ENCODE measurements around the gene ZC3H18. TPM values are rescaled to one million over a fixed set of nuclear protein-coding genes. Genes with fewer than 3 reads are reported as not detected.
A peak's percentile ranks its signal among the peaks of the same experiment; 100 is the strongest.

The ZC3H18 gene
- total RNA-seq, 1 experiment from 2014 or later, result 61.8 TPM

GRCh38 chr16:88662222-88662842 is 92.1 kb downstream of the ZC3H18 start:
- Mint-ChIP-seq H3K4me3 (peak overlapping the region; percentile 83), H3K36me3 (peaks cover 5% of the 10 kb centered on the region), H3K27me3 (ENCODE audit: low read depth) (no peaks in the 10 kb centered on the region; the same call in 1 of the 2 replicates), H3K27ac (peak overlapping the region; percentile 93), H3K4me1 (peaks cover 18% of the 10 kb centered on the region), H3K9me3 (no peaks in the 10 kb centered on the region)
- CTCF ChIA-PET, result interaction anchor here (0.5 to 2.6 kb wide), 8 partner anchors 10 to 122 kb away, joined by 3 to 25 read pairs (median 4); no protein-coding TSS in a partner anchor
- TF ChIP-seq ARID4B (CRISPR knock-in tag; IDR thresholded peaks at IDR 0.05; ENCODE audit: borderline replicate concordance) (peak; percentile 64), RORB (CRISPR knock-in tag; IDR thresholded peaks at IDR 0.05) (no peak), ZNF219 (CRISPR knock-in tag; IDR thresholded peaks at IDR 0.05; ENCODE audit: borderline replicate concordance) (peak; percentile 70; the same call in 1 of the 2 replicates), HMGXB4 (CRISPR knock-in tag; IDR thresholded peaks at IDR 0.05) (no peak), CREB1 (CRISPR knock-in tag; IDR thresholded peaks at IDR 0.05) (no peak), TEAD1 (CRISPR knock-in tag; IDR thresholded peaks at IDR 0.05) (peak; percentile 40; the same call in 1 of the 2 replicates), USF1 (CRISPR knock-in tag; IDR thresholded peaks at IDR 0.05) (no peak), IRF2 (CRISPR knock-in tag; IDR thresholded peaks at IDR 0.05; ENCODE audit: borderline replicate concordance, low read depth) (no peak), ETV6 (CRISPR knock-in tag; IDR thresholded peaks at IDR 0.05) (no peak), JUN (CRISPR knock-in tag; IDR thresholded peaks at IDR 0.05) (0 out of 2 replicates have a peak, but pooled peaks have one; percentile 57)
- no peak for DNase-seq (ENCODE audit: low spot score)
- no peak for ATAC-seq
- POLR2A ChIA-PET, result interaction anchor here (0.8 to 1.3 kb wide), 3 partner anchors 8 to 43 kb away, joined by 3 to 4 read pairs (median 3); no protein-coding TSS in a partner anchor

GRCh38 chr16:88662843-88663606 is 92.8 kb downstream of the ZC3H18 start, which contains the start of gene MVD:
MVD (minus strand) TSS chr16:88663091; CDS start chr16:88663080, 11 bp downstream.
- POLR2A ChIA-PET, result interaction anchor here (0.8 to 1.3 kb wide), 3 partner anchors 8 to 42 kb away, joined by 3 to 4 read pairs (median 3); no protein-coding TSS in a partner anchor
- ATAC-seq, result peak; percentile 97
- H3K36me3 Mint-ChIP-seq, result peaks cover 8% of the 10 kb centered on the region
- CTCF ChIA-PET, result interaction anchor here (0.5 to 2.6 kb wide), 9 partner anchors 9 to 121 kb away, joined by 3 to 25 read pairs (median 4); no protein-coding TSS in a partner anchor
- DNase-seq (ENCODE audit: low spot score), result peak; percentile 98
- H3K27ac Mint-ChIP-seq, result peak within 1 kb of the TSS; percentile 93
- H3K4me3 Mint-ChIP-seq, result peak within 1 kb of the TSS; percentile 83
- no peaks in the 10 kb centered on the region; the same call in 1 of the 2 replicates for H3K27me3 Mint-ChIP-seq (ENCODE audit: low read depth)
- no peaks in the 10 kb centered on the region for H3K9me3 Mint-ChIP-seq
- H3K4me1 Mint-ChIP-seq, result peaks cover 19% of the 10 kb centered on the region
- TF ChIP-seq CREM (CRISPR knock-in tag; IDR thresholded peaks at IDR 0.05) (peak; percentile 92), GABPB1 (CRISPR knock-in tag; IDR thresholded peaks at IDR 0.05) (0 out of 2 replicates have a peak, but pooled peaks have one; percentile 60), USF1 (CRISPR knock-in tag; IDR thresholded peaks at IDR 0.05) (peak; percentile 38; the same call in 1 of the 2 replicates), E2F5 (CRISPR knock-in tag; IDR thresholded peaks at IDR 0.05) (peak; percentile 43; the same call in 1 of the 2 replicates), FOXP1 (CRISPR knock-in tag; IDR thresholded peaks at IDR 0.05; ENCODE audit: borderline replicate concordance) (no peak; the same call in 1 of the 2 replicates), MAX (CRISPR knock-in tag; IDR thresholded peaks at IDR 0.05) (peak; percentile 83; the same call in 1 of the 2 replicates), SMAD3 (CRISPR knock-in tag; IDR thresholded peaks at IDR 0.05; ENCODE audit: borderline replicate concordance) (peak; percentile 69; the same call in 1 of the 2 replicates), ETV6 (CRISPR knock-in tag; IDR thresholded peaks at IDR 0.05) (peak; percentile 59), MYBL2 (CRISPR knock-in tag; IDR thresholded peaks at IDR 0.05) (peak; percentile 94), ATF3 (CRISPR knock-in tag; conservative IDR thresholded peaks at IDR 0.05) (no peak), NFYB (CRISPR knock-in tag; conservative IDR thresholded peaks at IDR 0.05; ENCODE audit: low read depth) (peak; percentile 99), HMGXB4 (CRISPR knock-in tag; IDR thresholded peaks at IDR 0.05) (peak; percentile 59; the same call in 1 of the 2 replicates)

Data from WTC11 (cell line).